Measurements from ENCODE around the gene TRPM3. TPM values are rescaled to one million over a fixed set of nuclear protein-coding genes. Genes with fewer than 3 reads are reported as not detected.

TRPM3 gene
- total RNA-seq, 2 experiments from 2014 or later: not detected

- POLR2A ChIA-PET: no interaction called here
- CTCF ChIA-PET: no interaction called here
Observed at GRCh38 chr9:70514273-70514672, 607.1 kb downstream of the TRPM3 start.

- ChIA-PET POLR2A (no interaction called here), CTCF (no interaction called here)
Observed at GRCh38 chr9:70511858-70512257, 609.6 kb downstream of the TRPM3 start.

- CTCF ChIA-PET: no interaction called here
- POLR2A ChIA-PET: no interaction called here
Observed at GRCh38 chr9:70510157-70510770, 611.2 kb downstream of the TRPM3 start.

- CTCF ChIA-PET: no interaction called here
- POLR2A ChIA-PET: no interaction called here
Observed at GRCh38 chr9:70506159-70506558, 615.3 kb downstream of the TRPM3 start.

- POLR2A ChIA-PET: no interaction called here
- CTCF ChIA-PET: no interaction called here
Observed at GRCh38 chr9:70504834-70505233, 616.6 kb downstream of the TRPM3 start.

GRCh38 chr9:70502690-70503089, 618.7 kb downstream of the TRPM3 start:
- POLR2A ChIA-PET: no interaction called here
- CTCF ChIA-PET: interaction anchor here (1.2 kb wide), 1 partner anchor 60 kb away, joined by 3 read pairs; no protein-coding TSS in a partner anchor

- ChIA-PET POLR2A (no interaction called here), CTCF (no interaction called here)
Observed at GRCh38 chr9:70500793-70501192, 620.6 kb downstream of the TRPM3 start.

- POLR2A ChIA-PET: no interaction called here
- CTCF ChIA-PET: no interaction called here
Observed at GRCh38 chr9:70499621-70500020, 621.8 kb downstream of the TRPM3 start.

GRCh38 chr9:70498866-70499265, 622.6 kb downstream of the TRPM3 start:
- ChIA-PET POLR2A (no interaction called here), CTCF (interaction anchor here (0.6 kb wide), 1 partner anchor 1252 kb away, joined by 3 read pairs; no protein-coding TSS in a partner anchor)

- ChIA-PET POLR2A (no interaction called here), CTCF (no interaction called here)
Observed at GRCh38 chr9:70496244-70496643, 625.2 kb downstream of the TRPM3 start.

GRCh38 chr9:70495514-70495913, 625.9 kb downstream of the TRPM3 start:
- ChIA-PET CTCF (interaction anchor here (1.0 kb wide), 1 partner anchor 14 kb away, joined by 3 read pairs; no protein-coding TSS in a partner anchor), POLR2A (no interaction called here)

GRCh38 chr9:70494221-70494620, 627.2 kb downstream of the TRPM3 start:
- CTCF ChIA-PET: no interaction called here
- POLR2A ChIA-PET: no interaction called here

- ChIA-PET POLR2A (no interaction called here), CTCF (no interaction called here)
Observed at GRCh38 chr9:70493029-70493428, 628.4 kb downstream of the TRPM3 start.

- ChIA-PET CTCF (no interaction called here), POLR2A (no interaction called here)
Observed at GRCh38 chr9:70492319-70492777, 629.1 kb downstream of the TRPM3 start.

- CTCF ChIA-PET: no interaction called here
- POLR2A ChIA-PET: no interaction called here
Observed at GRCh38 chr9:70491426-70492318, 629.7 kb downstream of the TRPM3 start.

- ChIA-PET POLR2A (no interaction called here), CTCF (no interaction called here)
Observed at GRCh38 chr9:70490478-70490877, 630.9 kb downstream of the TRPM3 start.

GRCh38 chr9:70488793-70489105, 632.7 kb downstream of the TRPM3 start:
- ChIA-PET CTCF (no interaction called here), POLR2A (no interaction called here)

- POLR2A ChIA-PET: no interaction called here
- CTCF ChIA-PET: no interaction called here
Observed at GRCh38 chr9:70488098-70488792, 633.2 kb downstream of the TRPM3 start.

- CTCF ChIA-PET: no interaction called here
- POLR2A ChIA-PET: no interaction called here
Observed at GRCh38 chr9:70486127-70486526, 635.3 kb downstream of the TRPM3 start.

- ChIA-PET POLR2A (interaction anchor here (0.6 kb wide), 1 partner anchor 80 kb away, joined by 4 read pairs; no protein-coding TSS in a partner anchor), CTCF (interaction anchor here (1.0 to 1.2 kb wide), 2 partner anchors 26 to 117 kb away, joined by 3 to 4 read pairs; no protein-coding TSS in a partner anchor)
Observed at GRCh38 chr9:70485273-70485858, 636.1 kb downstream of the TRPM3 start.

Measured in activated CD8-positive, alpha-beta memory T cell treated with anti-CD3 and anti-CD28 coated beads for 36 hours (primary cell).